NCI-H1930 (cell line): ENCODE results near the gene KAZN.

Experiments
- DNase-seq, 2 experiments: peaks; one replicate each; lab custom pipeline; 2025; lab: John Stamatoyannopoulos, UW

Gene KAZN

GRCh38 chr1:15064217-15064929 is 465.9 kb downstream of the KAZN start:
- DNase-seq = no peak

DNA sequence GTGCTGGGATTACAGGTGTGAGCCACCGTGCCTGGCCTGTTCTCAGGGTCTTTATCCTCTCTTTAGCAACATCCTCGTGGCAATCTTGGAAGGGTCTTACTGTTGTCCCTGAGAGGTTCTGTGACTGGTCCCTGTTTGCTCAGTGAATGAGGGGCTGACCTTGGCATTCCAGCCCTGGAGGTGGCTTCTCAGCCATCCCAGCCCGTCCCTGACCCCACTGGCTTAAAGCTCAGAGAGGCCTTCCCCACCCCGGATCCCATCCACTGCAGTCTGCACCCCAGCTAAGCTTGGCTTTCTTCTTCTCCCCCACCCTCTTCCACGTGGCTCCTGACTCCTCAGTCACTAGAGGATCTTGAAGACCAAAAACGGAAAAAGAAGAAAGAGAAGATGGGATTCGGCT is 466.8 kb downstream of the KAZN start:
- DNase-seq = no peak

DNA sequence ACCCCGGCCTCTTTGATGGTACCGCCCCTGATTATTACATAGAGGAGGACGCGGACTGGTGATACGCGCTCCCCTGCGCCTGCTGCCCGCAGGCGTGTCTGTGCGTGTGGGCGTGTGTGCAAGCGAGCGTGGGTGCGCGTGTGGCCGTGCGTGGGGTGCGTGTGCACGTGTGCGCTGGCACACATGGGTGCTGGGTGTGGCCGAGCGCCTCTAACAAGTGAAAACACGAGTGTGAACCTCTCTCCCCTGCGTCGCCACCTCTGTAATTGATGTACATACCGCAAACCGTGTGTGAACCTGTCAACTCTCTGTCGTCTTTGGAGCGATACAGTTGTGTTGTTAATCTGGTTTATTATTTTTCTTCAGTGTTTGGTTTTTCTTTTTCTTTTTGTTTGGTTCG is 467.3 kb downstream of the KAZN start:
- DNase-seq = no peak

DNA sequence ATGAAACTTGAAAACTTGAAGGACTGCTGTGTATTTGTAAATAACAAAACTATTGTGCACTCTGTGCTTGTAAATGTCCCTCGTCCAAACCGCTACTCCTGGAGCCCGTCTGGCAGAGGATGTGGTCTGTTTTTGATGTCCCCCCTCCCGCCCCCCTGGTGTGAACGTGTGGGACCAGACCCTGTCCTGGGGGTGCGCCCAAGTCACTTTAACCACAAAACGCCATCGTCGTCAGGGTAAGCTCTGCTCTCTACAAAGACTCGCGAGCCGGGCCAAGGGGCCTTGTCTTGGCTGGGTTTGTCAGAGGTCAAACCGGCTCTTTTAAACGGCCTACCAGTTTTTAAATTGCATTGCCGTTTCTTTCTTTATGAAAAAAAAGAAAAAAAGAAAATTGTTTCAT is 467.7 kb downstream of the KAZN start:
- DNase-seq = no peak

DNA sequence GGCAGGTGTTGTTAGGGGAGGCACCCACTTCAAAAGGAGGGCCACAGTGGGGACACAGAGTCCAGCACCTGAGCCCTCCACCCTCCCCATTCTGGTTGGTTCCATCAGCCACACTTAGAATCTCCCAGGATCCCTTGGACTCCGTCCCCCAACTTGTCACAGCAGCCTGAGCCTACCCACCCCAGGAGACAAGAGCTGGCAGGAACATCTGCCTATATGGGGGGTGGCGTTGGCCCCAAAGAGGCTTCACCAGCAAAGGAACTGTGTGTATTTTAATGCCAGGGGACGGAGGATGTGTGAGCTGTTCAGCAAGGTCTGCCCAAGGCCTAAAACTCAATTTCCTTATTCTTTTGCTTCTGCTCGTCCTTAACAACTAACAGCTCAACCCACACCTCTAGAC is 468.7 kb downstream of the KAZN start:
- no peak for DNase-seq

- no peak for DNase-seq
Observed at GRCh38 chr1:15068152-15068551, 469.7 kb downstream of the KAZN start.

DNA sequence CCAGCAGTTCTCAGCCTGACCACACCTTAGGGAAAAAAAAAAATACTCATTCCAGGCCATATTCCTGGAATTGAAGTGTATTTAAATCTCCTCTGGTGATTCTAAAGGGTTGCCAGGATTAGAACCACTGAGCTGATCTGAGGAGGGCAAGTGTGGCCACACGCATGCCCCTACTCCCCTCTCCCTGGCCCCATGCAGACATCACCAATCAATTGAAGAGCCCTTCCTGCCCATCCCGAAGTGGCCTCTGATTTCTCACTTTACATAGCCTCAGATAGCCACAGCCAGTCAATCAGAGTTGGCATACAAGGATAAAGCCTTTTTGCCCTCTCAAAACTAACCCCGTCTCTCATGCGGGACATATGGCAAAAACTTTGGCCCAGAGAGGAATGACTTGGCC is 470.5 kb downstream of the KAZN start:
- DNase-seq = no peak

DNA sequence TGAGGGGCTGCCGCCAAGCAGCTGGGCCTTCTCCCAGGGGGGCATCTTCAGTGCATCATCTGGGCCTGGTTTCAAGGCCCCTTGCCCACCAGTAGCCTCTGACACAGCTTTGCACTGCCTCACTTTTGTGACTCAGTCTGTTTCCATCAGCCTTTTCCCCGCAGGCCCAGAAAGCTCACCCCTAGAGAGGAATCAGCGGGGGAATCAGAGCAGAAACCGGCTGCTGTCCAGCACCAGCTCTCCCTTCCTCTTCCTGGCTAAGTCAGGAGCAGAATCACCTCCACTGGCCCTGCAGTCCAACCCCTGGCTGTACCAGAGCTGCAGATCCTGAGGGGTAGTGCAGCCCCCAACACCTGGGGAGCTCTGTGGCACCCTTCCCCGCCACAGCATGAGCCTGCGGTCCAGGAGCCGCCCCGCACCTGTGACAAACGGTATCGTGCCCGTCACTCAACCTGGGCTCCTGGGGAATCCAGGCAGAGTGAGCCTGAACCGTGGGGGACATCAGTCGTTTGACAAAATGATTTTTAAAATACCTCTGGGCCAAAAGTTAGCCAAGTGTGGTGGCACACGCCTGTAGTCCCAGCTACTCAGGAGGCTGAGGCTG is 471.8 kb downstream of the KAZN start:
- no peak for DNase-seq

DNA sequence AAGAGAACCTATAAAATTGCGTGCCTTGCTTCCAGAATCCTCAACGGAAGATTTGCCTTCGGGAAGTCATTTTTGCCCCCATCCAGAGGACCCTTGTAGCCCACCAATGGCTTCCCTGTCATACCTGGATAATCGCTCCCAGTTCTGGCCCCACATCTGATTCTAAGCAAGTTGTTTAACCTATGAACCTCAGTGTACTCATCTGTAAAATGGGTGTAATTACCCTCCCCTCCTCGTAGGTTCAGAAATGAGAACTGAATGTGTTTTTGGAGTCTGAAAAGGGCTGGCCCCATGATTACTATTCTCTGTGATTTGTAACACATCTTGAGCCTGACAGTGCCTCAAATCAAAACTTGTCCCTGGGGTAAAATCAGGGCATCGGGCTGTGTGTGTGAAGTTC is 473.5 kb downstream of the KAZN start:
- DNase-seq = no peak

GRCh38 chr1:15073799-15074308 is 475.4 kb downstream of the KAZN start:
- DNase-seq = no peak

- no peak for DNase-seq
Observed at GRCh38 chr1:15075175-15075574, 476.7 kb downstream of the KAZN start.

DNA sequence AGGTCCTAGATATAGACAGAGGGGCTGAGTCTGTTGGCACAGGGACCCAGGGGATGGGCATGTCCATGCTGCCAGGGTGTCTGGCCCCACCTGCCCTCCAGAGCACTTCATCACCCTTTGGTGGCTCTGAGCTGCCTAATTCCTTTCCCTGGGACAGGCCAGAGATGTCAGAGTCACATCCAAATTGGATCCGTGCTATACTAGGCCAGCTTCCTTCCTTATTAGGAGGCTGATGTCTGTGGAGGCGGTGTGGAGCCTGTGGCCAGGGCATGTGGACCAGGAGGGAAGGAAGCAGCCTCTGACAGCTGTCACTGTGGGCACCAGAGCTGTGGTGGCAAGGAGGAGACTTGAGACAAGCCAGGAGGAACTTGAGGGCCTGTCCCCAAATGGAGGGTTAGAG is 477.3 kb downstream of the KAZN start:
- DNase-seq = no peak

GRCh38 chr1:15076807-15077206 is 478.3 kb downstream of the KAZN start:
- no peak for DNase-seq

- DNase-seq = no peak
Observed at GRCh38 chr1:15077384-15077783, 478.9 kb downstream of the KAZN start.

DNA sequence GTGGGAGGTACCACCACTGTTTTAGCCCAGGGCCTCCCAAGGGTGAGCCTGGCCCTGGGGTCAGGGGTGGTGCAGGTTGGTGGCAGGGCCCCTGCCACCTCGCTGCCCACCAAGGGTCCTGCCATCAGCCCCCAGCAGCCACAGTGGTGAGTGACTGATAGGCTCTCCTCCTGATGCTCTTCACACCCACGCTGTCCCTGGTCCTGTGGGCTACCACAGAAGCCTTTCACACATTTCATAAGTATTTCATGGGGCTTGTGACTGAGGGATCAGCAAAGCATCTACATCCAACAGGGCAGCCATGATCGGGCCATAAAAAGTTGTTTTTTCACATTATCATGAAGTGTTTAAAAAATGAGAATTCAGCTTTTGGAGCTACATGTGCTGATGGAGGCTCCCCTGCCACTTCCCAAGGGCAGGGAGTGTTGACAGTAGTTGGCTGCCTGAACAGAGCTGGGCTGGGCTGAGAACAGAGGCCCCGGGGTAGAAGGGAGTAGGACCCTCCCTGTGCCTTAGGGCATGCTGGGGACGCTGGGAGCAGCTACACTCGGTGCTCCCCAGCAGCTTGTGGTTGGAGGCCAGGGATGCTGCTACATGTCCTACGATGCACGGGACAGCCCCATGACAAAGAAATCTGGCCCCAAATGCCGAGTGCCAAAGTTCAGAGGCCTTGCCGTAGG is 482.0 kb downstream of the KAZN start:
- no peak for DNase-seq

GRCh38 chr1:15081102-15081501 is 482.6 kb downstream of the KAZN start:
- no peak for DNase-seq

GRCh38 chr1:15083578-15083977 is 485.1 kb downstream of the KAZN start:
- DNase-seq = no peak

DNA sequence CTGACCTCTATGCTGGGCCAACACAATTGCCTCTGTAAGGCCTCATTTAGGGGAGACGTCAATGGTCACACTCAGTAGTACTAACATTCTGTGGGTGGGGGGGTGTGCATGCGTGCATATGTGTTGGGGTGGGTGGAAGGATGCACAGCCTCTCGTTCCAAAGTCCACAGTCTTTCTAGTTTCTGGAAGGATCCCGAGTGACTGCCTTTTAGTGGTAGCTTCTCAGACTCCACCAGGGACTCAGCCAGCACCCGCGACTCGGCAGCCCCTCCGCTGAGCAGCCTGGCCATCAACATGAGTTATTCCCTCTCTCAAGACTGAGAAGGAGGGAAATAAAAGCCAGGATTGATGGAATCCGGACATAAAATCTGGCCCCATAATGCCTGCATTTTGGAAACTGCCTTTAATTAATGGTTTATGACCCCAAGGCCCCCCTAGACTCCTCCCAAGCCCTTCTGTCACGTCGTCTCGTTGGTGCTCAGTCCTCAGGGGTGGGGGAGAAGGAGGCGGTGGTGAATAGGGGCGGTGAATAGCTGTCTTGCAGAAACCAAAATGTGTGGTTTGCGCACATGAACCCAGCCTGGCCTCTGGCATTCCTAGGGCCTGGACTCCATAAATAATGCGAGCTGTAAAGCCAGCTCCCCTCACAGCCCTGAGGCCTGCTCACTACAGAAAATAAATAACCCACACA is 489.9 kb downstream of the KAZN start:
- DNase-seq = no peak

- DNase-seq = no peak
Observed at GRCh38 chr1:15089258-15089992, 490.9 kb downstream of the KAZN start.

- DNase-seq = no peak
Observed at GRCh38 chr1:15090373-15090772, 491.9 kb downstream of the KAZN start.

- no peak for DNase-seq
Observed at GRCh38 chr1:15094056-15094455, 495.6 kb downstream of the KAZN start.
